HCT116 (cell line): ENCODE data around the gene XRN2. TPM values are rescaled to one million over a fixed set of nuclear protein-coding genes. Genes with fewer than 3 reads are reported as not detected.

Source experiments
- ATAC-seq: fragments of 200-7000 bp; cut with Tn5 transposase; 2 replicates; pipeline ENCODE4 v1.9.1; 2020; ENCODE audit warnings: mild to moderate bottlenecking, moderate library complexity
- BruUV-seq: library from RNA; stranded (reverse); fragments of 400-500 nt; replicated peaks from 2 replicates; lab custom pipeline; 2021; lab: Mats Ljungman, UMichigan
- CTCF ChIA-PET: fragments of 300-600 bp; sonication (Branson Sonifier 250); formaldehyde crosslinking; loops from one replicate; lab custom pipeline; 2021; ENCODE audit warnings: antibody characterized with exemption; lab: Charles Lee
- POLR2A ChIA-PET: fragments of 300-600, 350-600 bp; sonication (Branson Sonifier 250); formaldehyde crosslinking; loops from one replicate; lab custom pipeline; 2021; ENCODE audit warnings: antibody characterized with exemption; lab: Charles Lee
- RAD21 ChIA-PET, 2 experiments: fragments of 300-600 bp; sonication (Branson Sonifier 250); formaldehyde crosslinking; loops; one replicate each; lab custom pipeline; 2023; ENCODE audit warnings: low total read pairs in 2 of 2; ENCODE audit not compliant: uncharacterized antibody in 2 of 2, unreplicated experiment in 2 of 2, low non-redundant PET in 1 of 2; lab: Charles Lee
- DNase-seq: peaks from one replicate; pipeline ENCODE4 v3.0.0-alpha.2; 2010; ENCODE audit warnings: low read depth, low spot score
- H2AFZ ChIP-seq: fragments of 200-600 bp; shearing (Covaris generic), sonication (generic); 2 replicates; pipeline ENCODE4 v1.6.1; 2017; ENCODE audit warnings: low read depth, mixed run types, mixed read lengths, antibody characterized with exemption, low read length; ENCODE audit not compliant: poor library complexity, severe bottlenecking
- H3K27ac ChIP-seq: 2 replicates; pipeline ENCODE4 v1.5.1; 2012; ENCODE audit warnings: low read depth, low read length
- H3K27me3 ChIP-seq: fragments of 200-600 bp; sonication (generic); 2 replicates; pipeline ENCODE4 v1.6.1; 2016; ENCODE audit warnings: mixed run types, low read length, mixed read lengths; ENCODE audit not compliant: insufficient read depth
- H3K36me3 ChIP-seq, 2 experiments: fragments of 200-500 bp in 1 of 2; fragments of 200-600 bp in 1 of 2; sonication (Bioruptor generic) in 1 of 2; sonication (generic) in 1 of 2; 2 replicates each; pipeline versions ENCODE4 v1.5.1 to v1.6.1; 2014 to 2016; ENCODE audit warnings: low read length in 2 of 2, inconsistent platforms in 1 of 2, mixed read lengths in 1 of 2, mixed run types in 1 of 2; ENCODE audit not compliant: insufficient read depth in 2 of 2, control insufficient read depth in 1 of 2
- H3K4me1 ChIP-seq, 2 experiments: fragments of 200-600 bp in 1 of 2; sonication (generic) in 1 of 2; 2 replicates each; pipeline versions ENCODE4 v1.5.1 to v1.6.1; 2012 to 2017; ENCODE audit warnings: low read length in 2 of 2, inconsistent platforms in 1 of 2, mild to moderate bottlenecking in 1 of 2, mixed read lengths in 1 of 2, mixed run types in 1 of 2, moderate library complexity in 1 of 2; ENCODE audit not compliant: insufficient read depth in 2 of 2, control insufficient read depth in 1 of 2
- H3K4me2 ChIP-seq: fragments of 200-600 bp; sonication (generic); 2 replicates; pipeline ENCODE4 v1.6.1; 2017; ENCODE audit warnings: mixed run types, low read length, mixed read lengths
- H3K4me3 ChIP-seq, 2 experiments: fragments of 200-600 bp in 1 of 2; sonication (generic) in 1 of 2; replicated peaks in 1 of 2; 2 replicates each; pipeline ENCODE4 v1.5.1; 2011 to 2016; ENCODE audit warnings: low read length in 2 of 2, control low read depth in 1 of 2, low read depth in 1 of 2, mild to moderate bottlenecking in 1 of 2, mixed read lengths in 1 of 2, mixed run types in 1 of 2
- H3K79me2 ChIP-seq: fragments of 200-600 bp; sonication (generic); 2 replicates; pipeline ENCODE4 v1.6.1; 2017; ENCODE audit warnings: mild to moderate bottlenecking, mixed run types, low read length, moderate library complexity, mixed read lengths; ENCODE audit not compliant: insufficient read depth
- H3K9ac ChIP-seq: fragments of 200-600 bp; sonication (generic); 2 replicates; pipeline ENCODE4 v1.6.1; 2016; ENCODE audit warnings: low read length, mixed read lengths
- H3K9me2 ChIP-seq: fragments of 200-600 bp; sonication (generic), shearing (Covaris generic); 2 replicates; pipeline ENCODE4 v1.6.1; 2017; ENCODE audit warnings: mixed run types, mild to moderate bottlenecking, moderate library complexity; ENCODE audit not compliant: insufficient read depth
- H3K9me3 ChIP-seq, 2 experiments: fragments of 200-500 bp in 1 of 2; fragments of 200-600 bp in 1 of 2; sonication (Bioruptor generic) in 1 of 2; sonication (generic) in 1 of 2; 2 replicates each; pipeline ENCODE4 v1.6.1; 2014 to 2017; ENCODE audit warnings: low read length in 2 of 2, mixed read lengths in 2 of 2, inconsistent platforms in 1 of 2, low read depth in 1 of 2, mild to moderate bottlenecking in 1 of 2, mixed run types in 1 of 2, moderate library complexity in 1 of 2; ENCODE audit not compliant: control insufficient read depth in 1 of 2, insufficient read depth in 1 of 2
- H4K20me1 ChIP-seq: fragments of 200-600 bp; sonication (generic), shearing (Covaris generic); 2 replicates; pipeline ENCODE4 v1.6.1; 2017; ENCODE audit warnings: mixed run types, mild to moderate bottlenecking, moderate library complexity; ENCODE audit not compliant: insufficient read depth
- ATF3 ChIP-seq: IDR thresholded peaks from 2 replicates; pipeline ENCODE4 v1.6.1; 2012
- CBX3 ChIP-seq: IDR thresholded peaks from 2 replicates; pipeline ENCODE4 v1.6.1; 2012; ENCODE audit warnings: low read depth
- CTCF ChIP-seq, 3 experiments: fragments of 200-600 bp in 1 of 3; sonication (generic) in 1 of 3; IDR thresholded peaks in 2 of 3; conservative IDR thresholded peaks in 1 of 3; 2 replicates each; pipeline ENCODE4 v1.5.1; 2012 to 2017; ENCODE audit warnings: low read depth in 2 of 3, low read length in 2 of 3, antibody characterized with exemption in 1 of 3, borderline replicate concordance in 1 of 3, control low read depth in 1 of 3, mild to moderate bottlenecking in 1 of 3, mixed read lengths in 1 of 3, mixed run types in 1 of 3, moderate library complexity in 1 of 3; ENCODE audit not compliant: insufficient read depth in 1 of 3
- ELF1 ChIP-seq: IDR thresholded peaks from 2 replicates; pipeline ENCODE4 v1.6.1; 2012; ENCODE audit warnings: low read depth, borderline replicate concordance
- EZH2 ChIP-seq: fragments of 200-600 bp; sonication (generic); IDR thresholded peaks from 2 replicates; pipeline ENCODE4 v1.6.1; 2017; ENCODE audit warnings: antibody characterized with exemption, mixed run types
- EZH2phosphoT487 ChIP-seq: fragments of 200-600 bp; IDR thresholded peaks from 2 replicates; pipeline ENCODE4 v1.6.1; 2018; ENCODE audit warnings: antibody characterized with exemption, borderline replicate concordance
- MAX ChIP-seq: IDR thresholded peaks from 2 replicates; pipeline ENCODE4 v1.6.1; 2012
- POLR2A ChIP-seq: IDR thresholded peaks from 2 replicates; pipeline ENCODE4 v1.7.0; 2011; ENCODE audit warnings: borderline replicate concordance; ENCODE audit not compliant: insufficient read depth, insufficient read length; ENCODE audit errors: extremely low read depth
- POLR2AphosphoS5 ChIP-seq: IDR thresholded peaks from 2 replicates; pipeline ENCODE4 v1.6.1; 2011; ENCODE audit warnings: mild to moderate bottlenecking, low read depth, low read length, moderate library complexity
- SIN3A ChIP-seq: IDR thresholded peaks from 2 replicates; pipeline ENCODE4 v1.6.1; 2012; ENCODE audit warnings: low read depth
- SP1 ChIP-seq: IDR thresholded peaks from 2 replicates; pipeline ENCODE4 v1.6.1; 2012; ENCODE audit warnings: low read depth
- TCF7L2 ChIP-seq: IDR thresholded peaks from 2 replicates; pipeline ENCODE4 v1.7.0; 2011; ENCODE audit warnings: borderline replicate concordance, inconsistent platforms; ENCODE audit not compliant: insufficient read depth, insufficient read length; ENCODE audit errors: extremely low read depth
- ZBTB33 ChIP-seq: IDR thresholded peaks from 2 replicates; pipeline ENCODE4 v1.6.1; 2011; ENCODE audit warnings: mild to moderate bottlenecking, low read length, moderate library complexity; ENCODE audit not compliant: insufficient replicate concordance; ENCODE audit errors: extremely low read depth
- ZFX ChIP-seq: fragments of 450-650 bp; IDR thresholded peaks from 2 replicates; pipeline ENCODE4 v1.6.1; 2017
- intact Hi-C: fragments of 100-400 bp; cut with micrococcal nuclease; formaldehyde crosslinking; loops from 2 replicates; pipeline ENCODE4 v1.10.0; 2022
- total RNA-seq: library from RNA; stranded (reverse); gene quantifications from one replicate; pipeline ENCODE4 v1.2.1, GENCODE V29; 2021; ENCODE audit not compliant: unreplicated experiment

Gene XRN2
- total RNA-seq, 1 experiment from 2014 or later: 101 TPM

GRCh38 chr20:21257192-21257591 is 45.9 kb upstream of the XRN2 start:
- H3K4me3 ChIP-seq: no peak overlapping the region
- H3K9me3 ChIP-seq: no peaks in the 10 kb centered on the region
- CTCF ChIA-PET: no interaction called here
- no peak for TF ChIP-seq ZBTB33
- TF ChIP-seq, all 23 proteins: peak for 0
- H3K9me2 ChIP-seq: no peaks in the 10 kb centered on the region
- no peak overlapping the region for H3K27ac ChIP-seq
- ATAC-seq (no peak), DNase-seq (no peak)
- H3K27me3 ChIP-seq: no peaks in the 10 kb centered on the region
- intact Hi-C loops: no loop called here
- no peak overlapping the region for H3K9ac ChIP-seq
- ChIA-PET POLR2A (no interaction called here), RAD21 (interaction anchor here in 1 of 2 experiments (0.7 kb wide), 1 partner anchor 238 kb away, joined by 3 read pairs; no protein-coding TSS in a partner anchor)
- H3K4me1 ChIP-seq: no peaks in the 10 kb centered on the region
- BruUV-seq: no TSS peak
- H3K36me3 ChIP-seq: no peaks in the 10 kb centered on the region
- H4K20me1 ChIP-seq: no peaks in the 10 kb centered on the region
- H2AFZ ChIP-seq: no peak overlapping the region
- H3K79me2 ChIP-seq: no peaks in the 10 kb centered on the region
- no peak overlapping the region for H3K4me2 ChIP-seq

GRCh38 chr20:21258411-21258810 is 44.7 kb upstream of the XRN2 start:
- no peak for DNase-seq
- Histone ChIP-seq H3K9me3 (no peaks in the 10 kb centered on the region), H3K9me2 (no peaks in the 10 kb centered on the region), H3K27me3 (no peaks in the 10 kb centered on the region), H3K4me3 (no peak overlapping the region), H2AFZ (no peak overlapping the region), H3K4me1 (no peaks in the 10 kb centered on the region), H3K36me3 (no peaks in the 10 kb centered on the region), H3K4me2 (no peak overlapping the region), H3K27ac (no peak overlapping the region), H3K79me2 (no peaks in the 10 kb centered on the region), H4K20me1 (no peaks in the 10 kb centered on the region), H3K9ac (no peak overlapping the region)
- ChIA-PET POLR2A (no interaction called here), CTCF (no interaction called here), RAD21 (no interaction called here)
- intact Hi-C loops: no loop called here
- BruUV-seq: no TSS peak
- ATAC-seq: no peak
- TF ChIP-seq SP1 (no peak), TCF7L2 (no peak), SIN3A (no peak), CTCF (IDR thresholded peaks at IDR 0.05 in 2 of 3, conservative IDR thresholded peaks at IDR 0.05 in 1 of 3; ENCODE audit: borderline replicate concordance in 1 of 3, insufficient read depth in 1 of 3, low read depth in 2 of 3, low read length in 2 of 3) (no peak), POLR2A (no peak), EZH2 (no peak), ZFX (no peak), ZBTB33 (no peak), MAX (no peak), EZH2phosphoT487 (no peak), POLR2AphosphoS5 (no peak), CBX3 (no peak), ELF1 (no peak), ATF3 (no peak)
